Heart left ventricle (tissue), 13 donors: ENCODE results near the gene SERBP1.

Source experiments
- POLR2A ChIP-seq, 2 donors: fragments of 450-650 bp; IDR thresholded peaks; one replicate each; pipeline ENCODE4 v1.6.1; 2017; ENCODE audit warnings: antibody characterized with exemption in 2 of 2, mild to moderate bottlenecking in 2 of 2, moderate library complexity in 2 of 2
- TF ChIP-seq, protein P1 (sequence below), 12 donors: fragments of 200-600 bp; sonication (generic) in 4 of 12; IDR thresholded peaks; one replicate each; pipeline versions ENCODE4 v1.5.0 to v1.8.0; 2018 to 2022; ENCODE audit warnings: antibody characterized with exemption in 12 of 12, mild to moderate bottlenecking in 5 of 12
- donor health status: ischemic (EF 13 %, LVEDD 7.1; RV severe dilation, severe dysfunction).
- donor health status: DM: no; HTN: yes; CAD: no.
- donor health status: DM: no; HTN: no; CAD: no.
- donor health status: ischemic (EF 25% LVEDD 6.9; RV normal size, moderate dysfunction).
- donor health status: ischemic (EF 25% LVEDD 5.7; RV mildly dilated, moderate dysfunction).
- donor health status: ischemic (EF 35%, LVEDD 5.7; RV mildly dilated, moderate dysfunction).
- donor health status: nonischemic (EF 11% LVEDD 7.7; RV severe dilation, severe dysfunction).
- donor health status: DM: yes; HTN: yes; CAD: no.
- donor health status: PGD.
- donor health status: ischemic (EF 29% LVEDD 5.4; RV normal size, mild dysfunction).
- donor health status: nonischemic (EF 23%, LVEDD 6.1; RV moderate dilation, normal function).

DNA sequence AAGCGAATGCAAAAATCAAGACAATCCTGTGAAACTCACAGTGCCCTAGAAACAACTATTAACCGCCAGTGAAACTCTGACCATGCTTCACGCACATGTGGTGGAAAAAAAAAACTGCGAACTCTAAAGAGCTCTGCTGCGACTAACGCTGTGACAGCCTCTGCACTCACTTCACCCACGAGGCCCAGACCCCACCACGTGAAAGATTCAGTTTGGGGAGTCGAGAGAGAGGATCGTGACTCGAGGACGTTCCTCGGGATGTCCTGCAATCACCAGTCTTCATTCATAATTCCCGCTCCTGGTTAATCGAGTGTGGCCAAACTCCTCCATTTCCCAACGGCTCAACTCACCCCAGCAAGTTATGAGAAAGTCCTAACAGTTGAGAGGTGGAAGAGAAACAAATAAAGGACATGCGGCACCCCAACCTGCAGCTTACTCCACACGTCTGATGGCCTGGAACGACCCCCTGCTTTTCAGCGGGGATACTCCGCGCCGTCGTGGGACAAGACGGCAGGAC is 1.1 kb downstream of the SERBP1 start:
- TF ChIP-seq, protein P1, sequence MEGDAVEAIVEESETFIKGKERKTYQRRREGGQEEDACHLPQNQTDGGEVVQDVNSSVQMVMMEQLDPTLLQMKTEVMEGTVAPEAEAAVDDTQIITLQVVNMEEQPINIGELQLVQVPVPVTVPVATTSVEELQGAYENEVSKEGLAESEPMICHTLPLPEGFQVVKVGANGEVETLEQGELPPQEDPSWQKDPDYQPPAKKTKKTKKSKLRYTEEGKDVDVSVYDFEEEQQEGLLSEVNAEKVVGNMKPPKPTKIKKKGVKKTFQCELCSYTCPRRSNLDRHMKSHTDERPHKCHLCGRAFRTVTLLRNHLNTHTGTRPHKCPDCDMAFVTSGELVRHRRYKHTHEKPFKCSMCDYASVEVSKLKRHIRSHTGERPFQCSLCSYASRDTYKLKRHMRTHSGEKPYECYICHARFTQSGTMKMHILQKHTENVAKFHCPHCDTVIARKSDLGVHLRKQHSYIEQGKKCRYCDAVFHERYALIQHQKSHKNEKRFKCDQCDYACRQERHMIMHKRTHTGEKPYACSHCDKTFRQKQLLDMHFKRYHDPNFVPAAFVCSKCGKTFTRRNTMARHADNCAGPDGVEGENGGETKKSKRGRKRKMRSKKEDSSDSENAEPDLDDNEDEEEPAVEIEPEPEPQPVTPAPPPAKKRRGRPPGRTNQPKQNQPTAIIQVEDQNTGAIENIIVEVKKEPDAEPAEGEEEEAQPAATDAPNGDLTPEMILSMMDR (IDR thresholded peaks at IDR 0.05): no peak
- no peak for TF ChIP-seq POLR2A (IDR thresholded peaks at IDR 0.05)
